Islet of Langerhans (tissue), 1 donor: Measurements from ENCODE around the gene TBC1D32.
"Not testable (repeated sequence)": the region's sequence is repeated elsewhere in the genome, so short reads cannot be mapped to it uniquely, and the experiment has no call there.

Source experiments
- FAIRE-seq: peaks from one replicate; lab custom pipeline; 2011; peaks lifted over from hg19 to GRCh38; lab: Jason Lieb, UNC

The TBC1D32 gene

GRCh38 chr6:121333196-121333595, 1.1 kb downstream of the TBC1D32 start:
- FAIRE-seq = no peak

- FAIRE-seq = no peak
These were observed 3.8 kb downstream of the TBC1D32 start for GRCh38 chr6:121330516-121330915.

GRCh38 chr6:121321282-121321681, 13.0 kb downstream of the TBC1D32 start:
- FAIRE-seq = no peak

- FAIRE-seq = no peak
These were observed 14.7 kb downstream of the TBC1D32 start for GRCh38 chr6:121319603-121320002.

GRCh38 chr6:121319112-121319553, 15.1 kb downstream of the TBC1D32 start:
- FAIRE-seq = peak; percentile 33

- FAIRE-seq = no peak
These were observed 19.7 kb downstream of the TBC1D32 start for GRCh38 chr6:121314381-121315112.

- FAIRE-seq = not testable (repeated sequence)
These were observed 22.5 kb downstream of the TBC1D32 start for GRCh38 chr6:121311814-121312213.

GRCh38 chr6:121310495-121310894, 23.8 kb downstream of the TBC1D32 start:
- FAIRE-seq = no peak

- no peak for FAIRE-seq
These were observed 24.4 kb downstream of the TBC1D32 start for GRCh38 chr6:121309768-121310469.

- peak; percentile 98 for FAIRE-seq
These were observed 28.2 kb downstream of the TBC1D32 start for GRCh38 chr6:121305957-121306607.

GRCh38 chr6:121302882-121303281, 31.4 kb downstream of the TBC1D32 start:
- FAIRE-seq = no peak

GRCh38 chr6:121301156-121301555, 33.1 kb downstream of the TBC1D32 start:
- not testable (repeated sequence) for FAIRE-seq

- FAIRE-seq = no peak
These were observed 36.6 kb downstream of the TBC1D32 start for GRCh38 chr6:121297694-121298093.

- FAIRE-seq = no peak
These were observed 49.2 kb downstream of the TBC1D32 start for GRCh38 chr6:121285041-121285440.

- no peak for FAIRE-seq
These were observed 59.5 kb downstream of the TBC1D32 start for GRCh38 chr6:121274666-121275295.

- FAIRE-seq = no peak
These were observed 70.5 kb downstream of the TBC1D32 start for GRCh38 chr6:121263742-121264141.

GRCh38 chr6:121260651-121261102, 73.6 kb downstream of the TBC1D32 start:
- no peak for FAIRE-seq

- FAIRE-seq = no peak
These were observed 86.9 kb downstream of the TBC1D32 start for GRCh38 chr6:121247386-121247785.

- FAIRE-seq = no peak
These were observed 91.9 kb downstream of the TBC1D32 start for GRCh38 chr6:121242386-121242785.

GRCh38 chr6:121237859-121238258, 96.4 kb downstream of the TBC1D32 start:
- FAIRE-seq = no peak

- no peak for FAIRE-seq
These were observed 97.3 kb downstream of the TBC1D32 start for GRCh38 chr6:121236984-121237383.

GRCh38 chr6:121235386-121235785, 98.9 kb downstream of the TBC1D32 start:
- FAIRE-seq = no peak

GRCh38 chr6:121223930-121224329, 110.3 kb downstream of the TBC1D32 start:
- no peak for FAIRE-seq
